ENCODE measurements around the gene UBC.

UBC gene

DNA sequence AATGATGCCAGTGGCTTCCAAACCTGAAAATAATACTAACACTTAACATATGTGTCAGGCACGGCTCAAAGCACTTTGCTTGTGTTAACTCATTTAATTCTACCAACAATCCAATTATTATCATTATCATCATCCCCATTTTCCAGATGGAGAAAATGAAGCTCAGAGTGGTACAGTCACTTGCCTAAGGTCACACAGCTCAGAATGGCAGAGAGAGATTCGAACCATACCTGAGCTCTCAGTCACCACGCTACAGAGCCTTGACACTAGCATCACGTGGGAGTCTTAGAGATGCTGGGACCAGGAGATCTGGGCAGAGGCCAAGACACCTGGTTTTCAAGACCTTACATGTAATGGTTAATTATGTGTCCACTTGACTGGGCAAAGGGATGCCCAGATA is 40.3 kb upstream of the UBC start:
- Histone ChIP-seq H3K36me3 (ENCODE audit: control insufficient read depth in 1 of 2, insufficient read depth in 2 of 2, low read length in 2 of 2) (peaks cover 42 to 57% of the 10 kb centered on the region in 2 experiments), H4K8ac (ENCODE audit: low read depth, low read length) (no peak overlapping the region), H3K4me1 (ENCODE audit: control insufficient read depth in 1 of 2, insufficient read depth in 2 of 2, low read length in 2 of 2) (no peaks in the 10 kb centered on the region), H3K9me3 (ENCODE audit: insufficient read depth, low read depth, low read length) (peaks cover 5% of the 10 kb centered on the region), H4K12ac (ENCODE audit: low read depth, low read length) (no peak overlapping the region), H2BK5ac (ENCODE audit: low read depth, low read length, poor library complexity) (no peak overlapping the region), H3K23ac (ENCODE audit: low read length) (no peak overlapping the region), H3K4me3 (ENCODE audit: low read depth, low read length) (no peak overlapping the region), H2AFZ (ENCODE audit: insufficient read depth, low read length, poor library complexity) (no peak overlapping the region), H3K4ac (ENCODE audit: low read depth, low read length) (no peak overlapping the region), H3K79me2 (ENCODE audit: control insufficient read depth, insufficient read depth, low read length, poor library complexity) (no peaks in the 10 kb centered on the region), H2BK120ac (ENCODE audit: insufficient read depth, low read length, poor library complexity) (no peak overlapping the region), H3K14ac (ENCODE audit: low read length) (no peak overlapping the region), H3K18ac (ENCODE audit: low read length) (no peak overlapping the region), H4K91ac (ENCODE audit: low read depth, low read length) (no peak overlapping the region), H3K27me3 (ENCODE audit: insufficient read depth, low read length) (no peaks in the 10 kb centered on the region), H2AK5ac (ENCODE audit: low read length) (no peak overlapping the region), H2BK12ac (ENCODE audit: low read length) (no peak overlapping the region), H3K9ac (ENCODE audit: low read length) (no peak overlapping the region), H3K4me2 (ENCODE audit: low read length) (no peak overlapping the region), H3K27ac (ENCODE audit: low read depth, low read length) (no peak overlapping the region), H3K79me1 (ENCODE audit: low read length) (no peaks in the 10 kb centered on the region)
- DNase-seq, result peak; percentile 29 to 54
- no CpG with 5 or more reads among the region's 4 CpGs for WGBS (ENCODE audit: extremely low coverage, insufficient coverage, insufficient read length)

DNA sequence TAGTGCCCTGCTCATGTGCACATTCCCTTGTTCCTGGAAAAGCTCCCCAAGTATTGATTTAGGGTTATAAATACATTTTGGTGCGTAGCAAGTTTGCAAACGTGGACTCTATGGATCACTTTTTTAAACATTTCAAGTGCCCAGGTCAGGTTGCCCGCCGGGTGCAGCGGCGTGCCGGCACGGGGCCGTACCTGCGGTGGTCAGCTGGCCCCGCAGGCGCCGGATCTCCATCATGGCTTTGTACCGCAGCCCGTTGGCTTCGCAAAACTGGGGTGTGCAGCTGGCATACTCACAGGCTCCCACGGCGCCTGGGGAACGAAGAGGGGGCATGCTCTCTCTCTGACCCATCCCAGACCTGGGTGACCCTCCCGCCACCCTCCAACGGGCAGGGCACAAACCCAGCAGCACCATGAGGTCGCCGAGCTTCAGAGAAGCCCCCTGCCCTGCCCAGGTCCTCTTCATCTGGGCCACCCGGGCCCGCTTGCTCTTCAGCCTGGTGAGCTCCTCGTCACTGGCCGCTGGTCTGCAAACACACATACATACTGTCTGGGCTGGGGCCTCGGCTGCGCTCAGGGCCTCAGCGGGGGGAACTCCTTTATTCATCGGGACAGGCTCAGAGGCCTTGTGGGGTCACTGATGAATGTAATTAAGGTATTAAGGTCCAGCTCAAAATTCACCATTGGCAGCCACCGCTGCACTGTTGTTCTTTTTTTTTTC is 39.4 kb upstream of the UBC start:
- Histone ChIP-seq H3K27ac (ENCODE audit: low read depth, low read length) (no peak overlapping the region), H3K9ac (ENCODE audit: low read length) (no peak overlapping the region), H4K91ac (ENCODE audit: low read depth, low read length) (no peak overlapping the region), H3K36me3 (ENCODE audit: control insufficient read depth in 1 of 2, insufficient read depth in 2 of 2, low read length in 2 of 2) (peaks cover 49 to 61% of the 10 kb centered on the region in 2 experiments), H3K79me1 (ENCODE audit: low read length) (no peaks in the 10 kb centered on the region), H2BK5ac (ENCODE audit: low read depth, low read length, poor library complexity) (no peak overlapping the region), H4K12ac (ENCODE audit: low read depth, low read length) (no peak overlapping the region), H3K23ac (ENCODE audit: low read length) (no peak overlapping the region), H3K4me2 (ENCODE audit: low read length) (no peak overlapping the region), H3K4me1 (ENCODE audit: control insufficient read depth in 1 of 2, insufficient read depth in 2 of 2, low read length in 2 of 2) (no peaks in the 10 kb centered on the region), H3K4me3 (ENCODE audit: low read depth, low read length) (no peak overlapping the region), H2BK120ac (ENCODE audit: insufficient read depth, low read length, poor library complexity) (no peak overlapping the region), H4K8ac (ENCODE audit: low read depth, low read length) (no peak overlapping the region), H2AFZ (ENCODE audit: insufficient read depth, low read length, poor library complexity) (no peak overlapping the region), H3K18ac (ENCODE audit: low read length) (no peak overlapping the region), H2BK12ac (ENCODE audit: low read length) (no peak overlapping the region), H3K27me3 (ENCODE audit: insufficient read depth, low read length) (no peaks in the 10 kb centered on the region), H3K4ac (ENCODE audit: low read depth, low read length) (no peak overlapping the region), H3K9me3 (ENCODE audit: insufficient read depth, low read depth, low read length) (peaks cover 3% of the 10 kb centered on the region), H3K79me2 (ENCODE audit: control insufficient read depth, insufficient read depth, low read length, poor library complexity) (no peaks in the 10 kb centered on the region), H2AK5ac (ENCODE audit: low read length) (no peak overlapping the region), H3K14ac (ENCODE audit: low read length) (no peak overlapping the region)
- no CpG with 5 or more reads among the region's 32 CpGs for WGBS (ENCODE audit: extremely low coverage, insufficient coverage, insufficient read length)
- DNase-seq, result no peak

DNA sequence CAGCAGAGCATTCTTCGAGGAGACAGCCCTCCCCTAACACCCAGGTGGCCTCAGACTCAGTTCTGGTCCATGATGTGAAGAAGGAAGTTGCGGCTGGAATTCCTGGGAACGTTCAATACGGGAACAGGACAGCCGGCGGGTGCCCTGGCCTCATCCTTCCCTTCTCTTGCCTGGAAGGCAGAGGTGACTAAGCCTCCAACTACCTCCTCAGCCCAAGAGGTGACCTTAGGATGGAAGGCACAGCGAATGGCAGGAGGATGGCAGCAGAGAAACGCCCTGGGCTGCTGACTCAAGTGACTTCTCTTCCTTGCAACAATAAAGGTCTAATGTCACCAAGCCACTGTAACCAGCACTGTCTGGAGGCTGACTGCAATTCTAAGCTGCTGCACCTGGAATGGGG is 38.4 kb upstream of the UBC start:
- no peak overlapping the region for H4K12ac ChIP-seq (ENCODE audit: low read depth, low read length)

DNA sequence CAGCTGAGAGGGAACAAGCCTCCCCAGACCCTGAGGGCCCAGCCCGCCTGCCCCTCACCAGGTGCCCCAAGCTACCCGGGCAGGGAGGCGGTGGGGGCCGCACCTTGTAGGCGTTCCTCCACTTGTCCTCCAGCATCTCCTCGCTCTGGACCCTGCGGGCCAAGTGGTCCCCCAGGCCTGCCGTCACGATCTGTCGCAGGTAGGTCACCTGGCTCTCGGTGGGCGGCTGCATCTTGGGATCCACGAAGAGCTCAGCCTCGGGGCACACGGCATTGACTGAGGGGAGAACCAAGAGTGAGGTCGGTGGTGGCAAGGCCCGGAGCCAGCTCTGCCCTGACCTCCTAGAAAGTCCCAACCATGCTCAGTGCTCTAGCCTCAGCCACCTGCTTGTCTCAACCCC is 37.8 kb upstream of the UBC start:
- no peak overlapping the region for H3K23ac ChIP-seq (ENCODE audit: low read length)
- H3K36me3 ChIP-seq (ENCODE audit: control insufficient read depth in 1 of 2, insufficient read depth in 2 of 2, low read length in 2 of 2), result peaks cover 54 to 63% of the 10 kb centered on the region in 2 experiments
- peaks cover 3% of the 10 kb centered on the region for H3K9me3 ChIP-seq (ENCODE audit: insufficient read depth, low read depth, low read length)
- no peak overlapping the region for H3K9ac ChIP-seq (ENCODE audit: low read length)
- H2BK5ac ChIP-seq (ENCODE audit: low read depth, low read length, poor library complexity), result no peak overlapping the region
- H3K4me3 ChIP-seq (ENCODE audit: low read depth, low read length), result no peak overlapping the region
- no peak overlapping the region for H2AFZ ChIP-seq (ENCODE audit: insufficient read depth, low read length, poor library complexity)
- no peak overlapping the region for H4K91ac ChIP-seq (ENCODE audit: low read depth, low read length)
- no peaks in the 10 kb centered on the region for H3K4me1 ChIP-seq (ENCODE audit: control insufficient read depth in 1 of 2, insufficient read depth in 2 of 2, low read length in 2 of 2)
- no peaks in the 10 kb centered on the region for H3K79me1 ChIP-seq (ENCODE audit: low read length)
- H3K4me2 ChIP-seq (ENCODE audit: low read length), result no peak overlapping the region
- H3K14ac ChIP-seq (ENCODE audit: low read length), result no peak overlapping the region
- H3K27ac ChIP-seq (ENCODE audit: low read depth, low read length), result no peak overlapping the region
- H4K12ac ChIP-seq (ENCODE audit: low read depth, low read length), result no peak overlapping the region
- H2BK120ac ChIP-seq (ENCODE audit: insufficient read depth, low read length, poor library complexity), result no peak overlapping the region
- H3K27me3 ChIP-seq (ENCODE audit: insufficient read depth, low read length), result no peaks in the 10 kb centered on the region
- no CpG with 5 or more reads among the region's 17 CpGs for WGBS (ENCODE audit: extremely low coverage, insufficient coverage, insufficient read length)
- H2BK12ac ChIP-seq (ENCODE audit: low read length), result no peak overlapping the region
- no peak overlapping the region for H3K4ac ChIP-seq (ENCODE audit: low read depth, low read length)
- no peak overlapping the region for H4K8ac ChIP-seq (ENCODE audit: low read depth, low read length)
- no peak overlapping the region for H2AK5ac ChIP-seq (ENCODE audit: low read length)
- H3K79me2 ChIP-seq (ENCODE audit: control insufficient read depth, insufficient read depth, low read length, poor library complexity), result no peaks in the 10 kb centered on the region
- H3K18ac ChIP-seq (ENCODE audit: low read length), result no peak overlapping the region
- DNase-seq, result no peak

More for the DNA sequence above, 38.4 kb upstream of the UBC start:
- H2BK5ac ChIP-seq (ENCODE audit: low read depth, low read length, poor library complexity), result no peak overlapping the region
- H4K91ac ChIP-seq (ENCODE audit: low read depth, low read length), result no peak overlapping the region
- H3K4me3 ChIP-seq (ENCODE audit: low read depth, low read length), result no peak overlapping the region
- no peak overlapping the region for H4K8ac ChIP-seq (ENCODE audit: low read depth, low read length)
- no peak overlapping the region for H2AFZ ChIP-seq (ENCODE audit: insufficient read depth, low read length, poor library complexity)
- peak; percentile 86 to 89 for DNase-seq
- H3K4me2 ChIP-seq (ENCODE audit: low read length), result no peak overlapping the region
- H3K18ac ChIP-seq (ENCODE audit: low read length), result no peak overlapping the region
- peaks cover 3% of the 10 kb centered on the region for H3K9me3 ChIP-seq (ENCODE audit: insufficient read depth, low read depth, low read length)
- no peaks in the 10 kb centered on the region for H3K4me1 ChIP-seq (ENCODE audit: control insufficient read depth in 1 of 2, insufficient read depth in 2 of 2, low read length in 2 of 2)
- H2BK12ac ChIP-seq (ENCODE audit: low read length), result no peak overlapping the region
- no peaks in the 10 kb centered on the region for H3K79me1 ChIP-seq (ENCODE audit: low read length)
- H3K14ac ChIP-seq (ENCODE audit: low read length), result no peak overlapping the region
- H3K27me3 ChIP-seq (ENCODE audit: insufficient read depth, low read length), result no peaks in the 10 kb centered on the region
- no peak overlapping the region for H3K9ac ChIP-seq (ENCODE audit: low read length)
- H3K27ac ChIP-seq (ENCODE audit: low read depth, low read length), result no peak overlapping the region
- H2BK120ac ChIP-seq (ENCODE audit: insufficient read depth, low read length, poor library complexity), result no peak overlapping the region
- H3K23ac ChIP-seq (ENCODE audit: low read length), result no peak overlapping the region
- no CpG with 5 or more reads among the region's 8 CpGs for WGBS (ENCODE audit: extremely low coverage, insufficient coverage, insufficient read length)
- no peak overlapping the region for H2AK5ac ChIP-seq (ENCODE audit: low read length)
- H3K36me3 ChIP-seq (ENCODE audit: control insufficient read depth in 1 of 2, insufficient read depth in 2 of 2, low read length in 2 of 2), result peaks cover 51 to 59% of the 10 kb centered on the region in 2 experiments
- H3K4ac ChIP-seq (ENCODE audit: low read depth, low read length), result no peak overlapping the region
- H3K79me2 ChIP-seq (ENCODE audit: control insufficient read depth, insufficient read depth, low read length, poor library complexity), result no peaks in the 10 kb centered on the region

Data from trophoblast cell (in vitro differentiated cells and primary cell).